Omental fat pad (tissue), 4 donors: ENCODE data around the gene SLC25A33. TPM values are rescaled to one million over a fixed set of nuclear protein-coding genes. Genes with fewer than 3 reads are reported as not detected.
"Not testable (repeated sequence)": the region's sequence is repeated elsewhere in the genome, so short reads cannot be mapped to it uniquely, and the experiment has no call there.

Experiments
- ATAC-seq: fragments of 150-250 bp; one replicate; pipeline ENCODE4 v1.9.1; 2016; ENCODE audit warnings: mild to moderate bottlenecking, moderate library complexity; ENCODE audit not compliant: low FRiP score
- DNase-seq: peaks from one replicate; pipeline ENCODE4 v3.0.0-alpha.2; 2019; ENCODE audit warnings: low spot score
- CTCF ChIP-seq, 3 donors: fragments of 450-650 bp; IDR thresholded peaks; one replicate each; pipeline ENCODE4 v1.5.1; 2016 to 2017; ENCODE audit warnings: antibody characterized with exemption in 3 of 3, mild to moderate bottlenecking in 3 of 3, moderate library complexity in 2 of 3
- total RNA-seq, 4 donors: library from RNA; depleted of rRNA; stranded (reverse); fragments of >200 nt; gene quantifications; one replicate each; pipeline ENCODE4 v1.1.0, GENCODE V29; 2016

SLC25A33 gene
- total RNA-seq, 4 donors from 2014 or later = 15.6 to 25.8 (median 19.1) TPM

DNA sequence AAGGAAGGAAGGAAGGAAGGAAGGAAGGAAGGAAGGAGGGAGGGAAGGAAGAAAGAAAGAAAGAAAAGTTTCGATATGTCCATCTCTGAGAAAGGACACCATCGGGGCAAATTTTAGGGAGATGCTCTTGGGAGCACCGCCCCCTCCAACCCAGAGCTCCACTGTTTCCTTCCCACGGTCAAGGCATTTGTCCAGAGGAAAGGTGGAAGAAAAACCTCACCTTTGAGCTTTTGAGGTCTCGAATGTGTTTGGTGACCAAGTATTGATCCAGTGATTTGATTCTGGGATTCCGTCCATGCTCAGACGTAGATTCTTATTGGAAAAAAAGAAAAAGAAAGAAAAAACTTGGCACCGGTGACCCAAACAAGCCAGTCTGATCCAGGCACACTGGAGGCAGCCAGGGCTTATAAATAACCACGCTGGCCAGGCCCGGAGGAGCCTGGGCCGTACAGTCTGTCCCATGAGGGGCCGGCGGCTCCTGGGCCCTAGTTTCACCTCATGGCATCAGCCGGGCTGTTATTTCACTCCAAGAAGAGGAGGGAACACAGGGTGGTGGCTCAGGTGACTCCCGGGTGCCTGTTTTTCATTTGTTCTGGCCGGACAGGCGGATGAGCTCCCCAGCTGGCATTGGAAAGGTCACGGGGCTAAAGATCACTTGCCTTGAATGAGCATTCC is 36.1 kb upstream of the SLC25A33 start:
- TF ChIP-seq CTCF (IDR thresholded peaks at IDR 0.05) = no peak
- ATAC-seq (no peak), DNase-seq (no peak)

DNA sequence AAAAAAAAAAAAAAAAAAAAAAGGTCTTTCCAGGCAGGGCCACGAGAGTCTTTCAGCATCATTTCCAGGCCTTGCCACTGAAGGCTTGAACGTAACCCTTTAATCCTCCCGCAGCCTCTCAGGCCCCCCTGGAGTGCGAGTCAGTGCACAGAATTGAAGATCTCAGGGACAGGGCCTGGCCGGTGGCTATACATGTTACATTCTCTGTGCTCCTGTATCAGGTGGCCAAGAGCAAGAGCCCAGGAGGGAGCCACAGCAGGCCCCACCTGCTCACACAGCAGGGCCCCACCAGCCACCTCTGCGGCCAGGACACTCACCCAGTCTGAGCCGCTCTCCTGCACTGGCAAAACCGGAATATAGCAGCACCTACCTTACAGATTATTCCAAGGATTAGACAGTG is 34.1 kb upstream of the SLC25A33 start:
- ATAC-seq (no peak), DNase-seq (no peak)
- TF ChIP-seq CTCF (IDR thresholded peaks at IDR 0.05) = no peak

- DNase-seq = no peak
- ATAC-seq = no peak
- TF ChIP-seq CTCF (IDR thresholded peaks at IDR 0.05) = no peak
These were observed 32.4 kb upstream of the SLC25A33 start for GRCh38 chr1:9506901-9507300.

DNA sequence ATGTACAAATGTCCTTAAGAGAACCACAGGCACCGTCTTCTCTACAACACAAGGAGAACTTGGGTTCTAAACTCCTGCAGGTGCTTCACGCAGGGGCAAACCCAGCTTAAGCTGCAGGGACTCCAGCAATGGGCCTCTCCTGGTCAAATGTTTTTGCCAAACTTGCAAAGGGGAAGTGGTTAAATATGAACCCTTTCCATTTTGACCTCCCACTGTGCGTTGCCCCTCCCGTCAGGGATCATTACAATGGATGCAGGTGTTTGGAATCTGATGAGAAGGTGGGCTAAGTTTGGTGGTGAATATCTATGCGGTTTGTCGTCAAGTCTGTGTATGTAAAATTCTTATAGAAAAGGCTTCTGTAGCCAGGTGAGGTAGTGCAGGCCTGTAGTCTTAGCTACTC is 29.1 kb upstream of the SLC25A33 start:
- ATAC-seq = no peak
- TF ChIP-seq CTCF (IDR thresholded peaks at IDR 0.05) = no peak
- DNase-seq = no peak

GRCh38 chr1:9515550-9515949 is 23.7 kb upstream of the SLC25A33 start:
- not testable (repeated sequence) for DNase-seq, ATAC-seq

DNA sequence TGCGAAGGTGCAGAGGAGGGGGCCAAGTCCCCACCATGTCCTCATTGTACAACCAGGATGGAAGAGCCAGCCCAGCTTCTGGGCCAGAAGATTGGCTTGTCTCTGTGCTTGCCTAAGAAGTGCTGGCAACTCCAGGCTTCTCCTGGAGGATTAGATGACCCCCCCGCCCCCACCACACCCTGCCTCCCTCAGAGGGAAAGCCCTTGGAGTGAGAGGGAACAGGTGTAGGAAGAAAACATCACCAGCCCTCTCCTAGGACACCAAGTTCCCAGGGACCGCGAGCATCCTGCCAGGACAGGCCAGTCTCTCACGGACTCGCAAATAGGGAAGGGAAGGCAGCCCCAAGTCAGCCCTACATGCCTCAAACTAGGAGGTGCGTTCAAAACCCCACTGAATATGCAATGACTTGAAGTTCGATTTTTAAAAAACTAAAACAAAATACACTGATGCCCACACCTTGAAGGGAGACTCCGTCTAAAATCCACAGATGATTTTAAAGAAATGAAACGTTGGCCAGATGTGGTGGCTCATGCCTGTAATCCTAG is 20.7 kb upstream of the SLC25A33 start:
- TF ChIP-seq CTCF (IDR thresholded peaks at IDR 0.05) = no peak
- ATAC-seq (no peak), DNase-seq (no peak)

GRCh38 chr1:9520411-9520810 is 18.9 kb upstream of the SLC25A33 start:
- no peak for ATAC-seq
- DNase-seq = no peak
- TF ChIP-seq CTCF (IDR thresholded peaks at IDR 0.05) = no peak
